H1 (cell line): ENCODE results near the gene USF1. TPM values are rescaled to one million over a fixed set of nuclear protein-coding genes. Genes with fewer than 3 reads are reported as not detected.

Experiments
- CTCF ChIP-seq, 3 experiments: IDR thresholded peaks; 1 replicate in 2 of 3; 2 replicates in 1 of 3; pipeline versions ENCODE4 v1.5.1 to v1.6.1; 2011; ENCODE audit warnings: low read length in 3 of 3, mild to moderate bottlenecking in 3 of 3, inconsistent platforms in 2 of 3, low read depth in 1 of 3, moderate library complexity in 1 of 3; ENCODE audit not compliant: insufficient read depth in 1 of 3; ENCODE audit errors: control extremely low read depth in 1 of 3
- GABPA ChIP-seq: IDR thresholded peaks from 2 replicates; pipeline ENCODE4 v1.6.1; 2011; ENCODE audit warnings: mild to moderate bottlenecking, low read length, moderate library complexity, borderline replicate concordance; ENCODE audit not compliant: insufficient read depth
- NRF1 ChIP-seq: IDR thresholded peaks from 2 replicates; pipeline ENCODE4 v1.6.1; 2011; ENCODE audit warnings: mild to moderate bottlenecking, low read depth, low read length, improper control_type of control experiment
- POLR2A ChIP-seq, 2 experiments: IDR thresholded peaks; 1 replicate in 1 of 2; 2 replicates in 1 of 2; pipeline ENCODE4 v1.6.1; 2011; ENCODE audit warnings: low read depth in 2 of 2, low read length in 2 of 2, mild to moderate bottlenecking in 2 of 2; ENCODE audit errors: control extremely low read depth in 1 of 2
- TEAD4 ChIP-seq: IDR thresholded peaks from 2 replicates; pipeline ENCODE4 v1.6.1; 2012; ENCODE audit warnings: low read depth, low read length, inconsistent platforms, mixed read lengths
- YY1 ChIP-seq: IDR thresholded peaks from 2 replicates; pipeline ENCODE4 v1.6.1; 2011; ENCODE audit warnings: low read depth, mild to moderate bottlenecking, low read length
- polyA plus RNA-seq, 7 experiments: library from polyadenylated mRNA; depleted of rRNA in 3 of 7; stranded (reverse) in 5 of 7; unstranded in 2 of 7; fragments of >200 nt in 5 of 7; fragments of 200-250 nt in 2 of 7; gene quantifications; 1 replicate in 5 of 7; 2 replicates in 1 of 7; 4 replicates in 1 of 7; pipeline versions ENCODE4 v1.2.1 to v1.2.3, GENCODE V29; 2011 to 2013; ENCODE audit warnings: missing spikeins in 2 of 7, mixed read lengths in 2 of 7
- total RNA-seq: library from RNA; stranded (reverse); fragmentation: NEBNext Ultra II Directional; extraction: Animal tissue kit (Norgen Biotek cat#: 25700); gene quantifications from 2 replicates; pipeline ENCODE4 v1.2.1, GENCODE V29; 2021

USF1 gene
- total and polyA plus RNA-seq, 2 of the 8 experiments (the other 6 are each of a cell fraction or from before 2014, with no cell fraction given) = 45.7 to 68.9 TPM

- TF ChIP-seq CTCF (IDR thresholded peaks at IDR 0.05; ENCODE audit: control extremely low read depth in 1 of 3, insufficient read depth in 1 of 3, low read depth in 1 of 3, low read length in 3 of 3) (no peak), TEAD4 (no peak), POLR2A (IDR thresholded peaks at IDR 0.05; ENCODE audit: control extremely low read depth in 1 of 2, low read depth in 2 of 2, low read length in 2 of 2) (no peak), NRF1 (no peak), YY1 (no peak), GABPA (no peak)
Observed at GRCh38 chr1:161084597-161084988, 38.8 kb upstream of the USF1 start (continued).
